ELF-1 (cell line): ENCODE results near the gene AFMID.

ENCODE experiments used
- DNase-seq: peaks from one replicate; pipeline ENCODE4 v3.0.0-alpha.2; 2016; ENCODE audit warnings: low read depth, low spot score

AFMID gene

DNA sequence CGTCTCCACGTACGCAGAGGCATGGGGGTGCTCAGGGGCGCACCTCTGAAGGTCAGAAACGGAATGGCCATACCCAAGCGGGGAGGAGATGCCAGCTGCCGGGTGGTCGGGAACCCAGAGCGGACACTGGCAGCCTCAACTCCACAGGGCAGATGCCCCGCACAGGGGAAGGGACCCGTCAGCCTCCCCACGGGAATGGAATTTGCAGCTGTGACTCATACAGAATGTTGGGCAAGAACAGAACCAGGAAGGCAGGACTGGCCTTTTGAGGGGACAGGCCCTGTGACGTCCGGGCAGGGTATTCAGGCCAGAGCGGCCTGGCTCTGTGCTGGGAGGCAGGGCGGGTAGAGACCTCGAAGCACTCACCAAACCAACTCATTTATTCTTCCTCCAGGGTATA lies 7.8 kb upstream of the AFMID start:
- DNase-seq = no peak

- no peak for DNase-seq
Observed at GRCh38 chr17:78180083-78180482, 7.1 kb upstream of the AFMID start.

GRCh38 chr17:78180508-78180907 lies 6.7 kb upstream of the AFMID start:
- DNase-seq = no peak

GRCh38 chr17:78182504-78182903 lies 4.7 kb upstream of the AFMID start:
- DNase-seq = no peak

GRCh38 chr17:78183916-78184315 lies 3.2 kb upstream of the AFMID start:
- no peak for DNase-seq

- no peak for DNase-seq
Observed at GRCh38 chr17:78184351-78184750, 2.8 kb upstream of the AFMID start.

- DNase-seq = no peak
Observed at GRCh38 chr17:78184868-78185267, 2.3 kb upstream of the AFMID start.

DNA sequence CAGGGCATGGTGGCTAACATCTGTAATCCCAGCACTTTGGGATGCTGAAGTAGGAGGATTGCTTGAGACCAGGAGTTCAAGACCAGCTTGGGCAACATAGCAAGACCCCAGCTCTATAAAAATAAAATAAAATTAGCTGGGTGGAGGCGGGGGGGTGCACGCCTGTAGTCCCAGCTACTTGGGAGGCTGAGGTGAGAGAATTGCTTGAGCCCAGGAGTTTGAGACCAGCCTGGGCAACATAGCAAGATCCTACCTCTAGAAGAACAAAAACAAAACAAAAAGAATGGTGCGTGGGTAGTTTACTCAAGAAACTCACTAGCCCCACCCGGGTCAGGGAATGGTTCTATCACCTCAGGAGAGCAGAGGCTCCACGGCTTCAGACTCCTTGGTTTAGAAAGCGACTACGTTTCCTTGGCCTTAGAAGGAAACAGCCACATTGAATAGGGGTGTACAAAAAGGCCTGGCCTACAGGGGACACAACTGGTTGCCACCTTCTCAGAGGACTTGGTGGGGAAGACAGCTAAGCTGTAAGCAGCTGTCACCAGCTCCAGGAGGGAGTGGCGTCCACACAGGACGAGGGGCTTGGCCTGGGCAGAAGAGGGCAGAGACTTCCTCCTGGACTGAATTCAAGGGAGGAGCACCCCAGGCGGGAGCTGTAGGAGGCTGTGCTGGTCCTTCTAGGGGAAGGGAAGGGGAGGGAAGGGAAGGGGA lies 1.0 kb upstream of the AFMID start:
- DNase-seq = no peak

DNA sequence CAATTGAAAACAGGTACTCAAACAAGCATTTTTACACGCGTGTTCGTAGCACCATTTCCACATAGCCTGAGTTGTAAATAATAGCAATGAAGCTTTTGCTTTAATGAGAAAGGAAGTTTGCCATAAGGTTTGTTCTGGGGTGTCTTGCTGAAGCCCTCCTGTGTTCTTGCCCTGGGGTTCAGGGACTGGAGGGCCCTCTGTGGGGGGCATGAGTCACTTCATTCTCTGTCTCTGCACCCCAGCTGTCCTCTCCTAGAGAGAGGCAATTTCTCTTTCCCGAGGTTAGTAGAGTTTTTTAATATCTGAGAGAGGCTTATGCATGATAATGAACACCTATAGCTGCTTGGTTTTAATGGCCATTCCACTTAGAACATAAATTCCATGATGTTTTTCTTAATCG lies 9.6 kb downstream of the AFMID start:
- no peak for DNase-seq

- DNase-seq = peak; percentile 65
Observed at GRCh38 chr17:78197147-78197832, 10.1 kb downstream of the AFMID start.

DNA sequence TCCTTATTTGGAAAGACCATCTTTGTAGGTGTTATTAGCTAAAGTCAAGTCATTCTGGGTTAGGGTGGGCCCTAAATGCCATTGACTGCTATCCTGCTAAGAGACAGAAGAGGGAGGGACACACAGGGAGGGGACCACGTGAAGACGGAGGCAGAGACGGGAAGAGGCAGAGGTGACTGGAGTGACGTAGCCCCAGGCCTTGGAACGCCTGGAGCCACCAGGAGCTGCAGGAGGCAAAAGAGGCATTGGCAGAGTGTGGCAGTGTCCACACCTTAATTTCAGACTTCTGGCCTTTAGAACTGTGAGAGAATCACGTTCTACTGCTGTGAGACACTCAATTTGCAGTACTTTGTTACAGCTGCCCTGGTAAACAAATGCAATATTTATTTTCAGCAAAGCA lies 13.3 kb downstream of the AFMID start:
- peak; percentile 77 for DNase-seq

- no peak for DNase-seq
Observed at GRCh38 chr17:78202666-78203065, 15.5 kb downstream of the AFMID start.

GRCh38 chr17:78204387-78205123 lies 17.4 kb downstream of the AFMID start:
- no peak for DNase-seq

DNA sequence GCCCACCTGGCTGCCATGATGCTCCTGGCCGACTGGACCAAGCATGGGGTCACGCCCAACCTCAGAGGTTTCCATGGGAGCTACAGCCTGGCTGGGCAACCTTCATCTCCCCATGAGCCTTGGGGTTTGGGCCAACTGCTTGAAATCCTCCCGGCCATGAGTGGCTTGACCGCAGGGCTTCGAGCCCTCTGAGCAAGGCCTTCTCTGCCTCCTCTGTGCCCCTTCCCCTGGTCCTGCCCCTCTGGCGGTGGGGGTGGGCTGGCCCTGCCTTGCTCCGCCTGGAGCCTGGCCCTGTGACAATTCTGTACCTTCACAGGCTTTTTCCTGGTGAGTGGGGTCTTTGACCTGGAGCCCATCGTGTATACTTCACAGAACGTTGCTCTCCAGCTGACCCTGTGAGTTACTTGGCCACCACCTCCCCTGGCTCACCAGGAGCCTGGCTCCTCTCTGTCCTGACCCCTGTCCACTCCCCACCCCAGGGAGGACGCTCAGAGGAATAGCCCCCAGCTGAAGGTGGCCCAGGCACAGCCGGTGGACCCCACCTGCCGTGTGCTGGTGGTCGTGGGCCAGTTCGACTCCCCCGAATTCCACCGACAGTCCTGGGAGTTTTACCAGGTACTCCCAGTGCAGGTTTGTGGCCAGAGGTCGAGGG lies 18.1 kb downstream of the AFMID start:
- DNase-seq = no peak

- DNase-seq = no peak
Observed at GRCh38 chr17:78206298-78206697, 19.1 kb downstream of the AFMID start.

- no peak for DNase-seq
Observed at GRCh38 chr17:78208486-78208885, 21.3 kb downstream of the AFMID start.

- no peak for DNase-seq
Observed at GRCh38 chr17:78210111-78210510, 22.9 kb downstream of the AFMID start.

DNA sequence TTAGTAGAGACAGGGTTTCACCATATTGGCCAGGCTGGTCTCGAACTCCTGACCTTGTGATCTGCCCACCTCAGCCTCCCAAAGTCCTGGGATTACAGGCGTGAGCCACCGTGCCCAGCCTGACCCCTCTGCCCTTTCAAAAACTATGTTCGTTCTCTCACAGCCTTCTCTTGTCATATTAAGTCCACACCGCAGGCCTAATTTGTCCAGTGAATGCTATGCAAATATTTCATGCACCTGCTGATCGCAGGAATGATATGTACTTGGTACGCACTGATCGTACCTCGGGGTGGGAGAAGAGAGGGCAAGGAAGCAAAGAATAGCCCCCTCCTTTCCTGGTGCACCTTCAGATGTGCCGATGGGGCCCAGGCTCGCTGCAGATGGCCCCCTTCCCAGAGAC lies 23.9 kb downstream of the AFMID start:
- DNase-seq = no peak

DNA sequence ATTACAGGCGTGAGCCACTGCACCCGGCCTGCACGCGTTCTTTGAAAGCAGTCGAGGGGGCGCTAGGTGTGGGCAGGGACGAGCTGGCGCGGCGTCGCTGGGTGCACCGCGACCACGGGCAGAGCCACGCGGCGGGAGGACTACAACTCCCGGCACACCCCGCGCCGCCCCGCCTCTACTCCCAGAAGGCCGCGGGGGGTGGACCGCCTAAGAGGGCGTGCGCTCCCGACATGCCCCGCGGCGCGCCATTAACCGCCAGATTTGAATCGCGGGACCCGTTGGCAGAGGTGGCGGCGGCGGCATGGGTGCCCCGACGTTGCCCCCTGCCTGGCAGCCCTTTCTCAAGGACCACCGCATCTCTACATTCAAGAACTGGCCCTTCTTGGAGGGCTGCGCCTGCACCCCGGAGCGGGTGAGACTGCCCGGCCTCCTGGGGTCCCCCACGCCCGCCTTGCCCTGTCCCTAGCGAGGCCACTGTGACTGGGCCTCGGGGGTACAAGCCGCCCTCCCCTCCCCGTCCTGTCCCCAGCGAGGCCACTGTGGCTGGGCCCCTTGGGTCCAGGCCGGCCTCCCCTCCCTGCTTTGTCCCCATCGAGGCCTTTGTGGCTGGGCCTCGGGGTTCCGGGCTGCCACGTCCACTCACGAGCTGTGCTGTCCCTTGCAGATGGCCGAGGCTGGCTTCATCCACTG lies 27.0 kb downstream of the AFMID start, which contains the start of gene BIRC5:
BIRC5 (plus strand) TSS at position 238 of the 690 bp plus-strand sequence; CDS start at position 302, 64 bp downstream.
- DNase-seq = peak; percentile 90

- no peak for DNase-seq
Observed at GRCh38 chr17:78214706-78215061, 27.5 kb downstream of the AFMID start.

- peak; percentile 76 for DNase-seq
Observed at GRCh38 chr17:78219396-78220150, 32.4 kb downstream of the AFMID start.
